ENCODE results near the gene DPP6.

GRCh38 chr7:154844955-154845354, 792.8 kb downstream of the DPP6 start:
- TF ChIP-seq CTCF (IDR thresholded peaks at IDR 0.05), result no peak
- no peak for TF ChIP-seq POLR2A (IDR thresholded peaks at IDR 0.05)
